ENCODE measurements around the gene PML.

The PML gene

DNA sequence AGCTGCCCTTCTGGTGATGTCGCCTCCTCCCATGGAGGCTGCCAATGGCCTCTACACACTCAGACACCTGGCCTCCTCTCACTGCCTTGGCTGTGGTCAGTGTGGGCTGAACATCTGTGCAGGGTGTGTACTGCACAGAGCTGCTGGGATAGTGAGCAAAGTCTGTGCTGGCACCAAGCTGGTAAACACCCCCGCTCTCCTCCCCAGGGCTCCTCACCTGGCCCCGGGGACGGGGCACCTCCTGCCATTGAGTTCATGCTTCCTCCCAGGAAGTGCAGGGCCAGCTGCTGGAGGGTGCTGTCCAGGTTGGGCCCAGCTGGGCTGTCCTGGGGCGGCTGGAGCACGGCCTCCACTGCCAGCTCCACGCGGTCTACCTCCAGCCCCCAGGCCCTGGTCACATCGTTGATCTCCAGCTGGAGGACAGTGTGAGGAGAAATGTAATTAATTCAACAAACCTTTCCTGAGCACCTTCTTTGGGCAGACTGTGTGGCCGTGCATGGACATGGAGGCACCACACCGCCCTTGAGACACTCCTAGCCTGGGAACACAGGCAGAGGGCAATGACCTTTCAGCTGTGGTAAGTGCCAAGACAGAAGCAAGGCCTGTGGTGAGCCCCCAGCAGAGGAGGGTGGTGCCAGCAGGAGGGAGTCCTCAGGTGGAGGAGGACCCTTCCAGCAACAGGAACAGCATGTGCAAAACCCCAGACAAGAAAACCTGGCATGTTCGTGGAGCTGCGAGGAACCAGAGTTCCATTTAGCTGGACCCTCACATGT, 9.2 kb upstream of the PML start:
- no peak for DNase-seq

DNA sequence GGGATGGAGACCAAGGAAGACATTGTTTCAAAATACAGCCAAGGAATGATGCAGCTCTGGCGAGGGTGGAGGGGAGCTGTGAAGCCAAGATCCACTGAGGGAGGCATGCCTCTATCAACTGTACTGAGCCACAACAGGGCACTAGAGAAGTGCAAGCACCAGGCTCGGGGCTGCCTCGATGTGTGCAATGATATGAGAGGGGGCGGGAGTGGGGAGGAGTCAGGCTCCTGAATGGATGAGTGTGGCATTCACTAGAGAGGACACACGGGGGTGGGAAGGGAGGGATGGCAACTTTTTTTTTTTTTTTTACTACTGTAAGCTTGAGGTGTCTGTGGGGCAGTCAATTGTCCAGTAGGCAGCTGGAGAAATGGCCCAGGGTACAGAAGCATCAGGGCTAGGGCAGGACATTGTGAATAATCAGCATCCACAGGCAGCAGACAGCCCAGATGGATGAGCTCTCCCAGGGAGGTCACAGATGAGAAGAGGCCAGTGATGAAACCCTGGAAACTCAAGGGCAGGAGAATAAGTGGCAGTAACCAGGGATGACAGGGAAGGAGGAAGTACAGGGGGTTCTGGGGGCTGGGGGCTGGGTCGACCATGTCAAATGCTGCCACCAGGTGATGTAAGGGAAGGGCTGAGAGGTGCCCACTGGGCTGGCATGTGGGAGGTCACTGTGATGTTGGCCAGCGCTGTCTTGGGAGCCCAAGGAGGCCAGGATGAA, 8.3 kb upstream of the PML start:
- DNase-seq = no peak

- DNase-seq = no peak
Observed at GRCh38 chr15:73986776-73987056, 7.8 kb upstream of the PML start.

- no peak for DNase-seq
Observed at GRCh38 chr15:73987250-73987649, 7.3 kb upstream of the PML start.

- DNase-seq = no peak
Observed at GRCh38 chr15:73987681-73988444, 6.7 kb upstream of the PML start.

DNA sequence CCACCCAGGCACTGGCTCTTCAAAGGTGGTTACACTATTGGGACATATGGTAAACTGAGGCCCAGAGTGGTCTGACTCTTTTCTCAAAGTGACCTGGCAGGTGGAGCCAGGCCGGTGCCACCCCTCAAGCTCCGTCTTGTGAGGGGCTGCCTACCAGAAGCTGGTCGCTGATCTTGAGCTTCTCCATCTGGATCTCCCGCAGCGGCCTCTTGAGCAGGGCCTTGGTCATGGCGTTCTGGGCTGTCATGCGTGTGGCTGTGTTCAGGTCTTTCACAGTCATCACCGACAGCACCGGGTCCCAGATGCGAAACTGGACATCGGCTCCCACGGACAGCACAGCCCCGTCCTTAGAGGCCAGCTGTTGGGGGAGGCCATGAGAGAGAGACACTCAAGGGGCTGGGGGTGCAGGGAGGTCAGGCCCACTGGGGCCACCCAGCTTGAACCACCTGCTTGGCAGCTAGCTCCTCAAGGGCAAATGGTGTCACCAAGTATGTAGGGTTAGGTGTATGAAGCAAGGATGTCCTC, 6.0 kb upstream of the PML start:
- DNase-seq = no peak

GRCh38 chr15:73989001-73989798, 5.3 kb upstream of the PML start:
- no peak for DNase-seq

DNA sequence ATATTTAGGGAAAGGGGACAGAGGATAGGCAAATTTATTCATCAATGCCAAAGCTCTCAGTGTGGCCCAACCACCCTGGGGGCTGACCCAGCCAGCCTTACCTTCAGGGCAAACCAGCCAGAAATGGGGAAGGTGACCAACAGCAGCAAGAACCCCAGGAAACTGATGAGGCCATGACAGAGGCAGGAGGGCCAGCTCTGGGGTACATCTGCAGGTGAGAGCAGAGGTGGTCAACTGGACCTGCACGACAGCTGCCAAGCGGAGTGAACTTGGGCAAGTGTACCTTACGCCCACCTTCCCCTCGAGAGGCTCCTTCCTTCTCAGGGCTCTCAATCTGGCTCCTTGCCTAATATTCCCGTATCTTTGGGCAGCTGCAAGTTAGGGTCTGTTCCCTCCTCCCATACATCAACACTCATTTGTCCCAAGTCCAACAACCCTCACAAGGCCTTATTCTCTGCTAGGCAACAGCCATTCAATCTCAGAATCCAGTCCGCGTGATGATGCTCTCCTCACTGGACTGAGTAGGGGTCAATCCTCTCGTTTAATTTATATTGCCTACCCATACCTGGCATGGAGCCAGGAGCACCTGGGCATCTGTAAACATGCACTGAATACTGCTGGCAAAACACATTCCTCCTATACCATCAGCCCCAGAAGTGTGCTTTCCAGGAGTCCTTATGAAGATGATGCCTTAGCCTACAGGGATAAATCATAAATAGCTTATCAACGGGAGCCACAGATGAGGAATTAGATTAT, 4.1 kb upstream of the PML start:
- DNase-seq = no peak

DNA sequence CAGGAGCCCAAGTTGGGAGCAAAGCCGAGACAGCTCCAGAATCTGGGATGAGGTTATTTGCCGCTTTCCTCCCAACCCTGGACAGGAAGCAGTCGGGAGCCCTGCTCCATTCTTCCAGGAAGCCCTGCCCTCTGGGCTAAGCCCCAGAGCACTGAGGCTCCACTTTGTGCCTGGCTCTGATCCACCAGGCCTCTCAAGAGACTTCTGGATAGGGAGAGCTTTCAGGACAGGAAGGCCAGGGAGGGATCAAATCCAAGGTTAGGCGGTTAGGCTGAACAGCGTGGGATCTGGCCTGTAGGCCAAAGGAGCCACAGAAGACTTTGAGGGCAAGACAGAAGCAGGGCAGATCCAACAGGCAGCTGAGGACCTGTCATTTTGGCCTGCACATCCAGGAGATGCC, 3.3 kb upstream of the PML start:
- no peak for DNase-seq

DNA sequence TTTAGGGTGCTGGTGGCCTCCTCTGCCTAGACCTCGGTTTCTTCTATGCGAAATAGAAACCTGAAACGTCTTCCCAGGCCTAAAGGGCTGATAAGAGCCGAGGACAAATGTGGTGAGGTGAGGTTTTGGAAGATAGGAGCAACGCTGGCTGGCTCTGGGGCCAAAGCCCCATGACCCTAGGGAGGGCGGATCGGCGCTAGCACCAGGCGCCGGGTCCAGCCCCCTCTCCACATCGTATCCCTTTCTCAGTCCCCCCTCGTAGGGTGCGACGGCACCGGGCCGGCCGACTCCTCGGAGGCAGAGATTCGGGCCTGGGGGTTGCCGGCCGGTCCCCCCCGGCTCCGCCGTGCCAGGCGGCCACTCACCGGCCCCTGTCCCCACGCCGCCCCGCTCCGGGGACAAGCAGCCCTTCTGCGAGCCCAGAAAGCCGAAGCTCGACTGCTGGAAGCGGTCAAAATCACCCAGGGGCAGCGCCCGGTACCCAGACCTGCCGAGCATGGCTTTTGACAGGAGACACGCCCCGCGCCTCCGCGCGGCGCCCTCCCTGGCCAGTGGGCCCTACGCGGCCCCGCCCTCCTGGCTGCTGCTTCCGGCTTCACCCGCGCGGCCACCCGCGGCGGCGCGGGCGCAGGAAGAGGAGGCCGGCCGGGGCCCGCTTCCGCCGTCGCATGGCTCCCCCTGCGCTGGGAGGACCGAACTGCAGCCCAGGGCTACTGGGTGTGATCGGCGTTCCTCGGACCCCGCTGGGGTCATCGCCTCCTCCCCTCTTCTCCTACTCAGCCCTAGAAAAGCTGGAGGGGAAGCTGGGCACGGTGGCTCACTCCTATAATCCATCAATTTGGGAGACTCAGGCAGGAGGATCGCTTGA, 2.6 kb upstream of the PML start, which contains the start of gene STOML1:
STOML1 (minus strand) TSS at position 570 of the 868 bp plus-strand sequence; CDS start at position 498, 72 bp downstream.
- DNase-seq = peak; percentile 94

- DNase-seq = no peak
Observed at GRCh38 chr15:73992594-73992898, 2.0 kb upstream of the PML start.

DNA sequence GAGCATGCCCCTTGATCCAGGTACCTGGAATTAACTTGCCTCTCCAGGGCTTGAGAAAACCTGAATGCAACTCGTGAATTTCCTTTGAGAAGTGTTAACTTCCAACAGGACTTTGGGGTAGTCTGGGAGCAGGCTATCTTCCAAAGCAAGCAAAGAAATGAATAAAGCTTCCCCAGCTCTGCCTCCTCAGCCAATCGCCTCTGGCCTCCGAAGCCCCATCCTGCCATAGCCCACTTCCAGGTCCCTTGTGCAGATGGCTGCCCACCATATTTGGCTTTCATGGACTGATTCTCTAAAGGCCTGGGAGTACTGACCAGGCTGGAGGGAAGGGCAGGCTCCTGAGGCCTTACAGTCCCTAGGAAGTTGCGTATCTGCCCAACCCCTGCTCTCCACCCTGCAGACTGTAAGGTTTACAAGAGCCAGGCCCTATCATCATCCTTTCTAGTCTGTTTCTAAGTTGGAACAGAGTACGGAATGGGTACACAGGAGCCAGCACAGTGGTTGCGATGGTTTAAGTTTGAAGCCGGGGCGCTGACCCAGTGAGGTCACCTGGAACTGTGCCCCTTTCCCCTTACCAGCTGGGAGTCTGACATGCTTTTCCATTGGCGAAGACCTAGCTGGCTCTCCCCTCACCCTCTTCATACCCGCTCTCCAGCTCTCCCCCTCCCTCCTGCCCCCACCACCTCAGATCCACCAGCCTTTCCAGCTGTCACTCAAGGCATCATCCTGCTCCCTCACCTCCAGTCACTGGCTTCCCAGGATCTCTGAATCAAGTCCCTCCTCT, 1.1 kb upstream of the PML start:
- no peak for DNase-seq

DNA sequence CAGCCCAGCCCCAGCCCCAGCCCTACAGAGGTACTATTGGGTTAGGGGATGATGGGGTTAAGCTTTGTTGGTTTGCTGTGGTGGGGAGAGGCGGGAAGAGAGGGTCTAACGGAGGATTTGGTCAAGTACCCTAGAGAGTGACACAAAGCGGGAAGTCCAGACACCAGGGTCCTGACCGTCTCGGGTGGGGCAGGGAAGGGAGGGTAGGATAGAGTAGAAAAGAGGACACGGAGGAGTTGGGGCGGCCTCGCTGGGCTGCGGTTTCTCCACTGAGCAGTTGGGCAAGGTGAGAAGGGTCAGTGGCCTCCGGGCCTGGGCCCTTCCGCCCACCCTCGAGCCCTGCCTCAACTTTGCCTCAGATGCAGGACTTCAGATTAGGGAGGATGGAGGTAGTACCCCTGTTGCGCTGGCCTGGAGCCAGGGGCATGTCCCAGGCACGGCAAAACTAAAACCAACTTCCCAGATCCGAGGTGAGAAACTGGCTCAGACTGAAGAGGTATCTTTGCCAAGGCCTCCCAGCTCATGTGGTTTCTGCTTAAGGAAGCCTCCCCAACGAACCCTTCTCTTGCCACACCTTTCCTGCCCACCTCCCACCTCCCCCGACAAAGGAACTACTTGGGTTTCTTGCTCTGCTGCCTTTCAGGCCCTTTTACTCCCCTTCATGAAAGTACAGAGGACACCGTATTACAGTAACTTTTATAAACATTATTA, 551 bp downstream of the PML start:
- DNase-seq = peak; percentile 17

- no peak for DNase-seq
Observed at GRCh38 chr15:73996267-73996666, 1.8 kb downstream of the PML start.

- DNase-seq = no peak
Observed at GRCh38 chr15:73996939-73997338, 2.4 kb downstream of the PML start.

- DNase-seq = no peak
Observed at GRCh38 chr15:73997986-73998385, 3.5 kb downstream of the PML start.

- no peak for DNase-seq
Observed at GRCh38 chr15:74006774-74007639, 12.5 kb downstream of the PML start.

DNA sequence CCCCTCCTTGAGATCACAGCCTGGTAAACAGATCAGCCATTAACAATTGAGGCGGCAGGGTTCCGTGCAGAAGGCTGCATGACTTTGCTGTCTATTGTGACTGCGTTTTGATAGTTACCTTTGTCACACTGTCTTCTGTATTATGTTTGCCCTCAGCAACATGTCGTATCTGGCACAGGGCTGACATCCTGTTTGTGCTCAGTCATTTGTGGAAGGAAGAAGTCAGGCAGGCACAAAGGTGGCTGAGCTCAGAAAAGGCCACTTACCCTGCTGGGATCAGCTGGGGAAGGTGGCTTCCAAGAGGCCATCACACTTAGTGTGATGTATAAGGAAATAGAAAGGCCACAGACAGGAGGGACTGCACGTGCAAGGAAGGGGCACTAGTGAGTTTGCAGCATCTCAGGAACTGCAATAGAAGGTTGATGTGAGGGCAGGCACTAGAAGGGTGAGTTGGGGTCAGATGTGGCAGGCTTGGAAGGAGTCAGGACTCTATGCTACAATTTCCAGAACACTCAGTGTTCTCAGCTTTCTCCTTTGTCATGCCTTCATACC, 13.4 kb downstream of the PML start:
- no peak for DNase-seq
